Stomach smooth muscle (tissue), 2 donors: Measurements from ENCODE around the gene ZNF747.
A peak's percentile ranks its signal among the peaks of the same experiment; 100 is the strongest.

Experiments
- H3K27ac ChIP-seq: one replicate; pipeline ENCODE4 v1.7.0; 2013; ENCODE audit warnings: mild to moderate bottlenecking, low read length, inconsistent platforms
- H3K27me3 ChIP-seq, 2 donors: one replicate each; pipeline ENCODE4 v1.7.0; 2013; ENCODE audit warnings: low read length in 2 of 2; ENCODE audit not compliant: insufficient read depth in 2 of 2, control insufficient read depth in 1 of 2
- H3K36me3 ChIP-seq, 2 donors: one replicate each; pipeline ENCODE4 v1.7.0; 2013; ENCODE audit warnings: low read length in 2 of 2; ENCODE audit not compliant: control insufficient read depth in 2 of 2, insufficient read depth in 2 of 2
- H3K4me1 ChIP-seq: one replicate; pipeline ENCODE4 v1.7.0; 2013; ENCODE audit warnings: low read length; ENCODE audit not compliant: control insufficient read depth, insufficient read depth
- H3K4me3 ChIP-seq, 2 donors: one replicate each; pipeline ENCODE4 v1.7.0; 2013; ENCODE audit warnings: low read length in 2 of 2
- H3K9ac ChIP-seq, 2 donors: one replicate each; pipeline ENCODE4 v1.7.0; 2013; ENCODE audit warnings: low read length in 2 of 2, mild to moderate bottlenecking in 1 of 2
- H3K9me3 ChIP-seq, 2 donors: one replicate each; pipeline ENCODE4 v1.7.0; 2013; ENCODE audit warnings: low read length in 2 of 2; ENCODE audit not compliant: control insufficient read depth in 2 of 2
- donor health status: healthy.
- donor health status: Pancreatic carcinoma.

Gene ZNF747

DNA sequence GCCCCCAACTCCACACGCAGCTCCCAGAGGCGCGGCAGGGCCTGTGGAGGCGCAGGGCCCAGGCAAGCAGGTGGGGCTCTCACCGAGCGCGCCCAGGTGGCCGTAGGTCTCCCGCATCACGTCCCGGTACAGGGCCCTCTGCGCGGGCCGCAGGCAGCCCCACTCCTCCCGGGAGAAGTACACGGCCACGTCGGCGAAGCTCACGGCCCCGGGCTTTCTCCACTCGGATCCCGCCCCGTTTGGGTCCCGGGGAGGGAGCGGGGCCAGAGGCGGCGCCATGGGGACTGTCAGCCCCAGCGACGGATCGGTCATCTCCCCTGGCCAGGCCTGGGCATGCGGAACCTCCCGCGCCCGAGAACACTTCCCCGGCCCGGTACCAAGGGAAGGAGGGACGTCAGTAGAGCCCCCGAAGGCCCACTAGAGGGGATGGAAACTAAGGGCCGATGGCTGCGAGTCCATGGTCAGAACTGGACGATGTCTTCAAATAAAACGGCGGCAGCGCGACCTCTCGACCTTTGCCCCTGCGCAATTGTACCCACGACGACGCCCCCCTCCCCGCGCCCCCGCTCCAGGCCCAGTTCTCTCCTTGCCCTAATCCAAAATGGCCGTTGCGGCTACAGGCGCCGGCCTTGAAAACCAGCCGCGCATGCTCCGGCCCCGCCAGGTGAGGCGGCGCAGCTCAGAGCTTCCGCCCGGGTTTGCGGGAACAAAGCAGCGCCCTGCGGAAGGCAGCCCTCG is at the start of gene ZNF747:
Gene ZNF747, minus strand, starts transcription at position 491 of the 738 bp plus-strand sequence. Its CDS starts 179 bp downstream, at position 312.
- peaks cover 4 to 19% of the 10 kb centered on the region in 2 donors for H3K36me3 ChIP-seq

DNA sequence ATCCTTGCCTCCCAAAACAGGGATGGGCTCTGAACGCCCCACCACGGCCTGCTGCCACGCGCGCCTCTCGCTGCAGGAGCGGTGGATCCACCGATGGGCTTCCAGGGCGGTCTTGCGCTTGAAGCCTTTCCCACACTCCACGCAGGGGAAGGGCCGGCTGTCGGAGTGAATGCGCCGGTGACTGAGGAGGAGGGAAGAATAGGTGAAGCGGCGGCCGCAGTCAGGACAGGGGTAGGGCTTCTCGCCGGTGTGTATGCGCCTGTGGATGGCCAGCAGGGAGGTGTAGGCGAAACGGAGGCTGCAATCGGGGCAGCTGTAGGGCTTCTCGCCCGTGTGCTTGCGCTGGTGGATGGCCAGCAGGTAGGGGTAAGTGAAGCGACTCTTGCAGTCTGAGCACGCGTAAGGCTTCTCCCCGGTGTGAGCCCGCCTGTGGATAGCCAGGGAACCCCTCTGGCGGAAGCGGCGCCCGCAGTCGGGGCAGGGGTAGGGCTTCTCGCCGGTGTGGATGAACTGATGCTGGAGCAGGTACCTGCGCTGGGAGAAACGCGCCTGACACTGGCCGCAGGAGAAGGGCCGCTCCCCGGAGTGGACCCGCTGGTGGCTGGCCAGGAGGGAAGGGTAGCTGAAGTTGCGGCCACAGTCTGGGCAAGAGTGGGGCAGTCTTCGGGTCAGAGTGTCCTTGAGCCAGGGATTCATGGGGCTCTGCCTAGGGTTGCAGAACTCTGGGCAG is 48.1 kb upstream of the ZNF747 start:
- H3K27ac ChIP-seq: no peak overlapping the region
- peaks cover 18 to 20% of the 10 kb centered on the region in 2 donors for H3K36me3 ChIP-seq
- peaks cover 13% of the 10 kb centered on the region for H3K4me1 ChIP-seq
- H3K9me3 ChIP-seq: no peaks in the 10 kb centered on the region
- no peak overlapping the region for H3K4me3 ChIP-seq
- H3K9ac ChIP-seq: no peak overlapping the region
- no peaks in the 10 kb centered on the region for H3K27me3 ChIP-seq

More for the DNA sequence above, at the start of gene ZNF747:
- Histone ChIP-seq H3K9me3 (no peaks in the 10 kb centered on the region), H3K9ac (peak within 1 kb of the TSS; percentile 86 to 93), H3K27ac (peak within 1 kb of the TSS; percentile 92), H3K27me3 (no peaks in the 10 kb centered on the region), H3K4me1 (peaks cover 24% of the 10 kb centered on the region), H3K4me3 (peak within 1 kb of the TSS; percentile 67 to 88)

DNA sequence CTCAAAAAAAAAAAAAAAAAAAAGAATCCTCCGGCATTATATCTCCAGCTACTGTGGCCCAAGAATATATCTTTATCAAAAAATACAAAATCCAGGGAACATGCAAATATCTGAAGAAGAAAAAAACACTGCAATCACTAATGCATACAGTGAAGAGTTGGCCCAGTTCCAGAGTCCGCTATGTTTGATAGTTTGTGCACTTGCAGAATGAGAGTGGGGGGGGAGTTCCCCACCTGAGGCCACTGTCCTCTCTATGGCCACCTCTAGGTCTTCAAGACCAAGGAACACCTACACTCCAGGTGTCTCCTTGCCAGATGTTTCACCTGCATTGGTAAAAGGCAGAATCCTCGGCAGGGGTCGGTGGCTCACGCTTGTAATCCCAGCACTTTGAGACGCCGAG is 46.8 kb upstream of the ZNF747 start:
- Histone ChIP-seq H3K9me3 (no peaks in the 10 kb centered on the region), H3K27ac (no peak overlapping the region), H3K36me3 (peaks cover 18 to 20% of the 10 kb centered on the region in 2 donors), H3K4me3 (no peak overlapping the region), H3K27me3 (no peaks in the 10 kb centered on the region), H3K9ac (no peak overlapping the region), H3K4me1 (peaks cover 13% of the 10 kb centered on the region)

DNA sequence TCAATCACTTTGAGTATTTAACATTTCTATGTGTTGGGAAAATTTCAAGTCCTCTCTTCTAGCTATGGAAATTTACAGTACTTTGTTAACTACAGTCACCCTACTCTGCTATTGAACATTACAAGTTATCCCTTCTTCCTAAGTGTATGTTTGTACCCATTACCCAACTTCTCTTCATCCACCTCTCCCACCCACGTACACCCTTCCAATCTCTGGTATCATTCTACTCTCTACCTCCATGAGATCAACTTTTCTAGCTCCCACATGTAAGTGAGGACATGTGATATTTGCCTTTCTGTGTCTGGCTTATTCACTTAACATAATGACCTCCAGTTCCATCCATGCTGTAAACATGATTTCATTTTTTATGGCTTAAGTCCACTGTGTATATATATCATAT is 40.0 kb upstream of the ZNF747 start:
- H3K27me3 ChIP-seq: no peaks in the 10 kb centered on the region
- H3K4me3 ChIP-seq: no peak overlapping the region
- H3K4me1 ChIP-seq: peaks cover 19% of the 10 kb centered on the region
- H3K9ac ChIP-seq: no peak overlapping the region
- no peaks in the 10 kb centered on the region for H3K9me3 ChIP-seq
- no peak overlapping the region for H3K27ac ChIP-seq
- peaks cover 4 to 6% of the 10 kb centered on the region in 2 donors for H3K36me3 ChIP-seq

DNA sequence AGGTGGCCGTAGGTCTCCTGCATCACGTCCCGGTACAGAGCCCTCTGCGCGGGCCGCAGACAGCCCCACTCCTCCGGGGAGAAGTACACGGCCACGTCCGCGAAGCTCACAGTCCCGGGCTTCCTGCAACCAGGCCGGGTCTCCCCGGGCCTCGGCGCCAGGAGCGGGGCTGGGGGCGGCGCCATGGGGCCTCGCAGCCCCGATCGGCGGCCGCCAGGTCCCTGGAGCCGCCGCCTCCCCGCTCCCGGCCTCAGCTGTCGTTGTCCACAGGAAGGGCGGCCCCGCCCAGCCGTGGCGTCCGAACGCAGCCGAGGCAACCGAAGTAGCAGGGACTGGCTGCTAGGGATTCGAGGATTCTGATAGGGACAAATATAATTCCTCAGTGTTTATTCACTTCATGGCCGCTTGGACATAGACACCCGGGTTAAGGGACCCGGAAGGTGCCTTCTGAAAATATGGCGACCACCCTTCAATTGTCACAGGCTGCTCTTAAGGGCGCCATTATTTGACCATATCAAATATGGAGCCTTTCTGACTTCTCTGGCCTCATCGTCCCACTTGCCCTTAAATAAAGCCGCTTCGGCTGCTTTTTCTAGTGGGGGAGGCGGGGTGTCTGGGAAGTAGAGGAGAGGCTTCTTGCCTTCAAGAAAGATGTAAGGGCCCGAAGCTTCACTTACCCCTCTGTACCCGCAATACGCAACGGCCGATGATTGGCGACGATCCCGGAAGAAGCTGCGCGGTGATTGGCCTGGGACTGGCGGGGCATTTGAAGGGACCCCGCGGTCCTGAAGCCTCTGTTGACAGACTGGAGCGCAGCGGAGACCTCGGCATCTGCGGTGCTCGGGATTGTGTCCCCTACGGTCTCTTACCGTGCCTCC is 37.0 kb upstream of the ZNF747 start, which contains the start of gene ZNF688:
Gene ZNF688, minus strand, starts transcription at position 270 of the 878 bp plus-strand sequence. Its CDS starts 85 bp downstream, at position 185.
- Histone ChIP-seq H3K9ac (peak within 1 kb of the TSS; percentile 90 to 96), H3K36me3 (peaks cover 0 to 3% of the 10 kb centered on the region in 2 donors), H3K27me3 (no peaks in the 10 kb centered on the region), H3K4me3 (peak within 1 kb of the TSS; percentile 86 to 91), H3K4me1 (peaks cover 19% of the 10 kb centered on the region), H3K27ac (peak within 1 kb of the TSS; percentile 94), H3K9me3 (no peaks in the 10 kb centered on the region)

DNA sequence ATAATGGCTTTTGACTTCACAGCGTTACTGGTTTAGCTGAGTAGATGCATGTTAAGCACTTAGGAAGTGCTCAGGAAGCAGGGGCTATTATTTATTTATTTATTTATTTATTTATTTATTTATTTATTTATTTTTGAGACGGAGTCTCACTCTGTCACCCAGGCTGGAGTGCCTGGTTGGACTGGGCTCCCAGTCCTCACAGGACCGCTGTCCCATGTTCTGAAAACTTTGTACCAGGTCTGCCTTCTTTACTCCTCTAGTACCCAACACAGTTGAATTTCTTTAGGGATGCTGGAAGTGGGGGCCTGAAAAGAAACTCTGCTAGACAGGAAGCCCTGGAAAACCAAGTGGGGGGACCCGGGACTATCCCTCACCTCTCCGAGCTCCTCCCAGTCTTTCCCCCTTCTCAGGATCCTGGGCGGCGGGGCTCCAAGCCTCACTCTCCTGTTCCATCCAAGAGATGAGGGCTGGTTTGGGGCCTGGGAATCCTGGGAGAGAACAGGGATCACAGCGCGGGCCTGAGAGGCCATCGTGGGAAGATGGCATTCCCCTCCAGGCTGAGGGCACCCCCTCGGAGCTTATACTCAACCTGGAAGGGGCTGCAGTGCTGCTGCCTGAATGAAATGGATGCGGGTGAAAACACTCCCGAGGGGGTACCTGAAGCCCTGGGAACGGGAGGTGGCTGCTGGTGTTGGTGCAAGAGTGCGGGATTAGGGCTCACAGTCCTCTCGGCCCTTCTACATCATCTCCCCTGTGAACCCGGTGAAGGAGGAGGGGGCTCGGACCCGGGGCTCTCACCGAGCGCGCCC is 36.2 kb upstream of the ZNF747 start:
- peak overlapping the region; percentile 90 to 96 for H3K9ac ChIP-seq
- peak overlapping the region; percentile 94 for H3K27ac ChIP-seq
- peak overlapping the region; percentile 86 to 91 for H3K4me3 ChIP-seq
- peaks cover 0 to 3% of the 10 kb centered on the region in 2 donors for H3K36me3 ChIP-seq
- no peaks in the 10 kb centered on the region for H3K9me3 ChIP-seq
- H3K27me3 ChIP-seq: no peaks in the 10 kb centered on the region
- H3K4me1 ChIP-seq: peaks cover 19% of the 10 kb centered on the region

DNA sequence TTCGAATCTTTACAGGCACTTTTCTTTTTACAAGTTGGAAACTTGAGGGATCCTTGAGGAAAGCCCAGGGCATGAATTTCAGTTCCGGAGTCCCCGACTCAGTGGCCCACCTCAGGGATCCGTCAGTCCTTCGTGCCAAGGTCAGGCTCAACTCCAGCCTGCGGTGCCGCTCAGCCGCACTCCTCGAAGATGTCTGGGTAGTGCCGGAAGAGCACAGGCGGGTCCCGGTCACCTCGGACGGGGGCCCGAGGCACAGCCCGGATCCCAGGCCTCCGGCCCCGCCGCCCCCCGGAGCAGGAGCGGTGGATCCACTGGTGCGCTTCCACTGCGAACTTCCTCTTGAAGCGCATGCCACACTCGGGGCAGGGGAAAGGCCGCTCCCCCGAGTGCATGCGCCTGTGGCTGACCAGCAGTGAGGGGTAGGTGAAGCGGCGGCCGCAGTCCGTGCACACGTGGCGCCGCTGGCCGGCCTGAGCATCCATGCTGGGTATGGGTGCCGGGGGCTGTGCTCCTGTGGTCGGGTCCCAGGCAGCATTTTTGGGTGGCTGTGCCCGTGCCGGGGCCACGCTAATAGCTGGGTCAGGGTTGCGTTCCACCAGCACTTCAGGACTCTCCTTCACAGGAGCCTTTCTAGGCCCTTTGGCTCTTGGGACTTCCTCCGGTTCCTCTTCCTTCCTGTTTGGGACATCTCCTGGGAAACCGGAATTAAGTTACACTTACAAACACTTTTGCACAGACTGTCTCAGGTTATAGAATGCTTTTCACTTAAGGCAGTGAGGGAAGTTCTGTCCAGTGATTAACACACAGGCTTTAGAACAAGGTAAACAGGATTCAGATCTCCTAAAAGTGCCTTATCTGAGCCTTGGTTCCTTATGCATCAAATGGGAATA is 35.3 kb upstream of the ZNF747 start:
- peak overlapping the region; percentile 94 for H3K27ac ChIP-seq
- peak overlapping the region in 1 of 2 donors; percentile 1 for H3K4me3 ChIP-seq
- H3K9me3 ChIP-seq: no peaks in the 10 kb centered on the region
- H3K9ac ChIP-seq: peak overlapping the region in 1 of 2 donors; percentile 58
- H3K36me3 ChIP-seq: peaks cover 0 to 3% of the 10 kb centered on the region in 2 donors
- H3K27me3 ChIP-seq: no peaks in the 10 kb centered on the region
- H3K4me1 ChIP-seq: peaks cover 19% of the 10 kb centered on the region

DNA sequence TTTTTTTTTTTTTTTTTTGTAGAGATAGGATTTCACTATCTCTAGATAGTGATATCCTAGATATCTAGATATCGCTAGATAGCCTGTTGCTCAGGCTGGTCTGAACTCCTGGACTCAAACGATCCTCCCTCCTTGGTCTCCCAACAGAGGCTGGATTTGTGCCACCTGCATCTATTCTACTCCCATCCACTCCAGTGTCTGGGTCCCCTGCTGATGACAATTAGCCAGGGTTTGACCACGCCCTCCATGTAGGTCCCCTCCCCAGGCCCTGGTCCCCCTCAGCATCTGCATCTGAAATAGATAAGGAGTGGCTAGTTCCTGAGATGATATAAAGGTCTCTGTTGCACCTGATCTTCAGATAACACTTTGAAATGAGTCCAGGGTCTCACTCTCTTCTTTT is 34.6 kb upstream of the ZNF747 start:
- Histone ChIP-seq H3K36me3 (peaks cover 0 to 3% of the 10 kb centered on the region in 2 donors), H3K27ac (no peak overlapping the region), H3K4me3 (no peak overlapping the region), H3K9ac (no peak overlapping the region), H3K9me3 (no peaks in the 10 kb centered on the region), H3K4me1 (peaks cover 19% of the 10 kb centered on the region), H3K27me3 (no peaks in the 10 kb centered on the region)

DNA sequence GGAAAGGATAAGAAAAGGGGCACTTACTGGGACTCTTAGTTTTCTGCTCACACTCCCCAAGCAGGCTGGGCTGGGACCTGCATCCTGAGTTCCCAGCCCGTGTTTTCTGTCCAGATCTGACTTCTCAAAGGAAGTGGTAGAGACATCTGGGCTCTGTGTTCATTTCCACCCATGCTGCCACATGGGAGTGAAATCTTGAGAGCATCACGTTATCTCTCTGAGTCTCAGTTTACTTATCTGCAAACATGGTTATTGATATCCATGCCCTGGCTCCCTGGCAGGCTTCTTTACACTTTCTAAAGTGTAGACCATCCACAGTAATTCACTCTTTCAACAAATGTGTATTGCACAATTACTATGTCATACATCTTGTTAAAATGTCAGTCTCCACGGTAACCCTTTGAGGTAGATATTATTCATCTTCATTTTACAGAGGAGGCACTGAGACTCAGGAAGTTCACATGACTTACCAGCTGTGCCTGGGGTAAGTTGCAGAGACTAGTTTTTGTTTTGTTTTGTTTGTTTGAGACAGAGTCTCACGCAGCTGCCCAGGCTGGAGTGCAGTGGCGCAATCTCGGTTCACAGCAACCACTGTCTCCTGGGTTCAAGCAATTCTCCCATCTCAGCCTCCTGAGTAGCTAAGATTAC is 33.5 kb upstream of the ZNF747 start:
- Histone ChIP-seq H3K9me3 (no peaks in the 10 kb centered on the region), H3K27ac (no peak overlapping the region), H3K4me3 (no peak overlapping the region), H3K36me3 (peaks cover 0 to 3% of the 10 kb centered on the region in 2 donors), H3K27me3 (no peaks in the 10 kb centered on the region), H3K4me1 (peaks cover 19% of the 10 kb centered on the region), H3K9ac (no peak overlapping the region)
